ENCODE measurements around the gene PHACTR3.

Gene PHACTR3

DNA sequence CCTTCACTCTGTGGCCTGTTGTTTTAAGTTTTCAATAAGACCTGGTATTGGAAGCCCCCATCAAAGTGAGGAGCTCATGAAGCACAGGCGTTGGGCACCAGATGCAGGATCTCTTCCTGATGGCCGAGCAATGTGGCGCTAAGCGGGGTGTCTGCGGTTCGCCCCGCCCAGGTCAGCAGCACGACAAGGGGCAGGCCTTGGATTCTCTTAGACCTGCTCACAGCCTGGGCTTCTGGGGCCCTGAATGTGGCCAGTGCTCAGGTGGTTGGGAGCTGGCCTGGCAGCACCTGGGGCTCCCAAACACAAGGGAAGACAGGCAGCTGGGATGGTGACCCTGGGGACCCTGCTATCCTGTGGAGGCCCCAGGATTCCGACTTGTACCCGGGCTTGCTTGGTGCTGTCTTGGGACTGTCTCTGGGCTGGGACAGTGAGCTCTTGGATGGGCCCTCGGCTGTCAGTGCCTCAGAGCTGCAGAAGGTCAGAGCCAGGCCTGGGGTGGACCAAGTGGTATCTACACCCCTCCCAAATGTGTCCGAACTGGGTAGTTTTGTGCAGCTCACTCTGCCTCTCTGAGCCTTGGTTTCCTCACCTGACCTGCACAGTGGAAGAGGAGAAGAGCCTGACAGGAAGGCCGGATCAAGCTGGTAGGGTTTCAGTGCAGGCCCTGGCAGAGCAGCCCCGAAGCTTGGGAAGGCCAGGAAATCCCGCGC is 69.1 kb downstream of the PHACTR3 start:
- no peak for DNase-seq

DNA sequence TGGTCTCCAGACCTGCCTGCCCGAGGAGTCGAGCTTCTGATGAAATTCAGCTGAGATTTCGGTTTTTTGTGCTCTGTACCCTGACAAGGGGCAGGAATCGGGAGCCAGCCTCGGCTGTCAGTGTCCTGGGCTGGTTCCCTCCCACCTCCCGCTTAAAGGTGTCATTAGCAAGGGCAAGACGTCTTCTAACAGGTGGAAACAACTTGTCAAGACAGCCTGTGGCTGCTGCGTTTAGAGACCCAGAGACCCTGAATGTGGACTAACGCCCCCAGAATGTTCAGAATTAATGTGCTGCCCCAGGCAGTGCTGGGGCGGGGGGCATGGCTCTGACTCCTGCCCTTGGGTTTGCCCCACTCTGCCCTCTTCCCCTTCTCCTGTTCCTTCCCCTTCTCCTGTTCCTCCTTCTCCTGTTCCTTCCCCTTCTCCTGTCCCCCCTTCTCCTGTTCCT is 69.7 kb downstream of the PHACTR3 start:
- DNase-seq, result no peak

DNA sequence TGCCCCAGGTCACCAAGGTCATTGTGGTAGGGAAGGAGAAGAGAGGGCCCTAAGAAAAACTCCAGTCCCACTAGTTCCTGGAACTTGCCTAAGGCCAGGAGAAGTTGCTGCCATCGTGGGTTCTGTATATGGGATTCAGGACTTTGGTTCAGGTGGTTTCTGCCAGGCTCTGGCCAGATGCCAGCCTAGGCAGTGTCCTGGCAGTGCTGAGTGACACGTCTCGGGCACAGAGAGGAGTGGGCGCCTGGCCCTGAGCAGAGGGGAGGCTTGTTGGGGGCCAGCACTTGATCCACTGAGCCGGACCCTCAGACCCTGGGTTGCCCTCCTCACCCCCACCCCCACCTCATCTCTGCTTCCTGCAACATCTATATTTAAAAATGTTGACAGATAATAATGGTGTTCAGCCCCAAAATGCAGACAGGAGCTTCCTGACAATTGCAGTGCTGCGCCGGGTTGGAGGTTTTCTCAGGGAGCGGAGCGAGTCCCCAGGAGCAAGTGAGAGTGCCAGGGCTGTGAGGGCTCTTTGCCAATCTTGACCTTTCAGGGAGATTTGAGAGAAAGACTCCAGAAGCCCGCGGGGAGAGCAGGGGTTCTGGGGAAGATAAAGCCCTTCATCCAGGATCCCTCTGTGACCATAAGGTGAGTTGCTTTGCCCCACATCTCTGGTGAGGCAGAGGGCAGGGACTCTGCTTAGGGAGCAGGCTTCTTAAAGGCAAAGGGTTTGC is 71.9 kb downstream of the PHACTR3 start:
- no peak for DNase-seq

DNA sequence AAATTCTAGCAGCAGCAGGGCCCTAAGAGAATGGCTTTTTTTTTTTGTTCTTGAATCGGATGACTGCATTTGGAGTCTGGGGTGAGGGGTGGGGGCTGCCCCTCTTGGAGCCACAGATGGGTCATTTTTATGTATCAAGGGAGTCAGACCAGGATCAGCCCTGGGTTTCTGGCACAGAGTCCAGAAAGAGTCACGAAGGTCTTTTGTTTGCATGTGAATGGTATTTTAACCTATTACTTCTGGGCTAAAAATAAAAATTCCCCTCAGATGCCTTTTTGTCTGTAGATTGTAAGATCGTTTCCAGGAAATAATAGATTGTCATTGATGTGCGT is 72.5 kb downstream of the PHACTR3 start:
- no peak for DNase-seq

DNA sequence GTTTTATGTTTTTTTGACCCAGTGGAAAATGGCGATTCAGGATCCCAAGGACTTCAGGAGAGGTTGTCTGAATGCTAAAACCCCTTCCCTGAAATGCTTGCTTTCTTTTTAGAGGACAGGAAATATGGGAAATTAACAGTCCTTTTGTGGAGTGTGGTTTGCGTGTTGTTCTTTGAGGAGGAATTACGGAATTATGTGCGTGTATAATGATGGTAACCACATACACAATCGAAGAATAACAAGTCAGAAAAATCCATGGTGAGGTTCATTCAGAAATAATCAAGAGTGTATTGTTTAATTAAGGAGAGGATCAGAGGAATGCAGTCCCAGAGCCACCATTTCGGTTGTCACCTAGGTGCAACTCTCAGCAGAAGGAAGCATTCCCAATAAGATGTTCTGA is 73.2 kb downstream of the PHACTR3 start:
- no peak for DNase-seq

DNA sequence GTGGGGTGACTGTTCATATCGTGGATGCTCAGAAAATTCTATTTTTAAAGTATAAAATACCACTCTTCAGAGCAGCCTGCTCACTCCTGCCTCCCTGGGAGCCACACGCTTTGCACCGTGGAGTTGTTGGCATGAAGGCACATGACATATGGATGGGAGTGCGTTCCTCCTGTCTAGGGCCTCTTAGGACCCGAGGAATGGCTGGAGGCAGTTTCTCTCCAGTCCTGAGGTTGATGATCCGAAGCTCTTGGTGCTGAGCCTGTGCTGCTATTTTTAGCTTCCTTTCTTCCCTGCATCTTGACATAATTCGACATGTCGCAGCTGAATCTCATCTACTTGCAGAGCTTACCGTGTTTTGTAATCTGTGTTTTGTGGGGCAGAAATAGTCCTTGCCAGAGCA is 73.9 kb downstream of the PHACTR3 start:
- no peak for DNase-seq

DNA sequence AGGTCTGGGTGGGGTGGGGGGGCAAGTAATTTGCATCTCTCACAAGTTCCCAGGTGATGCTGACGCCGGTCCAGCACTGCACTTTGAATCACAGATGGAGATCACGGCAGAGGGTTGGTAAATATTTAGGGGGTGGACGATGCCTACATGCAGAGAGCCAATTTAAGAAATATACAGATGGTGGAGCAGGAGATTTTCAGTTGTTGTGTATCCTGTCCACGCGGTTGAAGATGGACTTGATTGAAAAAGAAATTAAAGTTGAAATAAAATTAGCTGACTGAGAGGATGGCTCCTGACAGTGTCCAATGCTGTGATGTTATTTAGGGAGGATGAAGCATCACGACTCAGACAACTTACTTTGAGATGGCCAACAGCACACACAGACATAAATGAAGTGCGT is 74.6 kb downstream of the PHACTR3 start:
- DNase-seq, result no peak

DNA sequence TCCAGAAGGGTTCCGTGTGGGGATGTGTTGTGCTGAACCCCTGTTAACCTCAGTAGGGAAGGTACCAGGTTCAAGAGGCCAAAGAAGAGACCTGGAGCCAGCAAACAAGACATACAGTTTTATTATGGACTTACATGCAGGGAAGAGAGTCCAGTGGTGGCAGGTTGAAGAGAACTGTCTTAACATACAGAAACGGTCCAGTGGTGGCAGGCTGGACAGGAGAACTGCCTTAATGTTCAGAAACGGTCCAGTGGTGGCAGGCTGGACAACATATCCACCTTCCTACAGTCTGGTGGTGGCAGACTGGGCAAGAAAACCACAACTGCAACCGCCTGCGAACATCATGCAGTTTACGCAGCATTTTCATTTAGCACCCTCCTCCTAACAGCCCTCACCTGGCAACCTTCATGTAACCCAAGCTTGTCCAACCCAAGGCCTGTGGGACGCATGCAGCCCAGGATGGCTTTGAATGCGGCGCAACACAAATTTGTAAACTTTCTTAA is 75.9 kb downstream of the PHACTR3 start:
- no peak for DNase-seq

DNA sequence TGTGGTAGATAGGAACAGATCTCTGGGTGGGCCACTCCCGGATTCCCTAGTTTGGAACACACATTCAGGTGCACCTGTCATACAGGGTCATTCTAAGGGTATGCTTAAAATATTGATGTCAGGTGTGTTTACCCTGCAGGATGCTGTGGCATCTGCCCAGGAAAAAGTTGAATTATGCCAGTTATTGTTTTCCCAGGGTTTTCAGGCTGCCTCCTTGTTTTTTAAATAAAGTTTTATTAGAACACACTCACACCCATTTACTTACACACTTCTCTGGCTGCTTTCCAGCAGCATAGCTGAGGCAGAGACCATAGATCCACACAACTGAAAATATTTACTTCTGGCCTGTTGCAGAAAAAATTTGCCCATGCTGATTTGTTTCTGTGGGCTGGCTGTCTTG is 76.5 kb downstream of the PHACTR3 start:
- DNase-seq, result no peak

DNA sequence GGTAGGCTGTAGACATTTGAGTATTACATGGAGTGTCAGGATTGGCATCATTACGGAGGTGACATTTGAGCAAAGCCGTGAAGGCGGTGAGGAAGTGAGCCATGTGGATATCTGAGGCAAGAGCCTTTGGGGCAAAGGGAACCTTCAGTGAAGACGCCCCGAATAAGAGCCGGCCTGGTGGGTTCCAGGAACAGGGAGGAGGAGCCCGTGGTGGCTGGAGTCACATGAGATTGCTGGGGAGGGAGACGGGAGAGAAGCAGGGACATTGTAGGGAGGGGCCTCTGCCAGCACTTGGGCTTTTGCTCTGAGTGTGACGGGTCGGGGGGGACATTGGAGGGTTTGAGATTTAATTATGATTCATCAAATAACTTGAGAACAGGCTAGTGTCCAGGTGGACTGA is 78.3 kb downstream of the PHACTR3 start:
- DNase-seq, result no peak

DNA sequence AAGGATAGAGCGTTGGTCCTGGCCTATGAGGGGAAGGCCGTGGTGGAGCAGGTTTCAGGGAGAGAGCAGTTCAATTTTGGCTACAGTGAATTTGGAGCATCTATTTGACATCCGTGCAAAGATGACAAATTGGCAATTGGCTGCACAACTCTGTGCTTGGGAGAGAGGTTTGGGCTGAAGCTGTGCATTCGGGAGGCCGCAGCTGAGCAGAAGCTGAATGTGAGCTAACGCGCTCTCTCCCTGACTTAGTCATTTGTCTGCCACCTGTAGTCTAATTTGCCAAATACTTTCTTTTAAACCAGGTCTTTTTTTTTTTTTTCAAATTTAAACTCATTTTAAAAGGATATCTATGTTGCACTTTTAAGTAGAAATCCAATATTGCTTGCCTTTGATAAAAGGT is 78.8 kb downstream of the PHACTR3 start:
- no peak for DNase-seq

DNA sequence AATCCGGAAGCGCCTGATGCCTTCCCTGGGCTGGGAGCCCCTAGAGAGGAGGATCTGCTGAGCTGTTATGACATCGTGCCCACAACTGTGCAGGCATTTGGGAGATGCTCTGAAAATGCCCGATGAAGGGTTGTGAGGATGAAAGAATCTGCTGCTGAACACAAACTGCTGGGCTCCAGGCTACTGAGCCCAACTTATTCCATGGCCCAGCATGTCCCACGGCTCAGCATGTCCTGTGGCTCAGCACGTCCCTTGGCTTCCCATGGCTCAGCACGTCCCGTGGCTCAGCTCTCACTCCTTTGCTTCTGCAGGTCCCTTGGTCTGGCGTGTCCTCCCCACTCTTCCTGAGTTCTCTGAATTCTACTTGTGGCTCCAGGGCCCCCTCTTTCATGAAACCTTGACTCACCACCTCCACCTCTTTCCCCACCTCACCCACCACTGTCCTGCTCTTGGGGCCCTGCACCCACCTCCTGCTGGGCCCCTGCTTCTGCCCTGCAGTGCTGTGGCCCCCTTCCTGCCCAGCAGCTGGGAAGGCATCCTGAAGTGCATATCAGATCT is 80.4 kb downstream of the PHACTR3 start:
- no peak for DNase-seq

DNA sequence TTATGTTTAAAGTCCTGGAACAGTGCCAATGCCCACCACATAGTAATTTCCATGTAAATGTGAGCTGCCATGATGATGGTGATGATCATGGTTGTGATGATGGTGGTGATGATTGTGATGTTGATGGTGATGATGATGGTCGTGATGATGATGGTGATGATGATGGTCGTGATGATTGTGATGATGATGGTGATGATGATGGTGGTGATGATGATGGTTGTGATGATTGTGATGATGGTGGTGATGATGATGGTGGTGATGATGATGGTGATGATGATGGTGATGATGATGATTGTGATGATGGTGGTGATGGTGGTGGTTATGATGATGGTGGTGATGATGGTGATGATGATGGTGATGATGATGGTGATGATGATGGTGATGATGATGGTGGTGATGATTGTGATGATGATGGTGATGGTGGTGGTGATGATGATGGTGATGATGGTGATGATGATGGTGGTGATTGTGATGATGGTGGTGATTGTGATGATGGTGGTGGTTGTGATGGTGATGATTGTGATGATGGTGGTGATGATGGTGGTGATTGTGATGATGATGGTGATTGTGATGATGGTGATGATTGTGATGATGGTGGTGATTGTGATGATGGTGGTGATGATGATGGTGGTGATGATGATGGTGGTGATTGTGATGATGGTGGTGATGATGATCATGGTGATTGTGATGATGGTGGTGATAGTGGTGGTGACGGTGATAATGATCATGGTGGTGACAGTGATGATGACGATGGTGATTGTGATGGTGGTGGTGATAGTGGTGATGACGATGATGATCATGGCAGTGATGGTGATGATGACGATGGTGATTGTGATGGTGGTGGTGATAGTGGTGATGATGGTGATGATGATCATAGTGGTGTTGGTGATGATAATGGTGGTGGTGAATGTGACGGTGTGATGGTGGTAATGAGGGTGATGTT is 82.3 kb downstream of the PHACTR3 start:
- DNase-seq, result no peak

DNA sequence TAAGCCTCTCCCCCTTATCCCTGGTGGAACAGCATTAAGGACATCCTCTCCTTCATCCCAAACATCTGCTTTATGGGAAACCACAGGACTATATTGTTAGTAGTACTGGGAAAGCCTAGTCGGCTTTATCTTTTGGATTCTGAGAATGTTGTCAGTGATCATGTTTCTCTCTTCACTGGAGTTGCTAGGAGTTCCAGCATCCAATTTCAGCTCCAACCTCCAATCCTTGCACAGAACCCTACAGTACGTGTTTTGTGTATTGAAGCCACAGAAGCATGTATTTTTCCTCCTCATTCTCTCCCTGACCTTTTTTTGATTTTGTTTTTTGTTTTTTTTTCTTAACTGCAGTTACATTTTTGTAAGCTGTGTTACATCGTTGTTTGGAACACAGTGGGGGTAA is 84.0 kb downstream of the PHACTR3 start:
- DNase-seq, result no peak

DNA sequence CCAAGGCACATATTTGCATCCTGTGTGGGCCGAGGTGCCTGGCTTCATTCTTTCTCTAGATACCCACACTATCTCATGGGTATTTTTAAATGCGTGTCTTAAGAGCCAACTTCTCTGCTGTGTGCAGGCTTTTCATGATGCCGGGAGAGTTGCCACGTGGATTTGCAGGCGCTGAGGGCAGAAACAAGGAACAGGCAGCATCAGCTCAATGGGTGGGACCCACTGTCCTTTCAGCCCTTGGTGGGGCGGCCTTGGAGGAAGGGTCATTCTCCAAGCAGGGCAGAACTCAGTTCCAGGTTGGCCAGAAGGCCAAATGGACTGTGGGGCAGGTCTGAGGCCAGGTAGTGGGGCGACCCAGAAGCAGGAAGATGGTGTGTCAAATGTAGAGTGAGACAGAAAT is 84.7 kb downstream of the PHACTR3 start:
- DNase-seq, result no peak

DNA sequence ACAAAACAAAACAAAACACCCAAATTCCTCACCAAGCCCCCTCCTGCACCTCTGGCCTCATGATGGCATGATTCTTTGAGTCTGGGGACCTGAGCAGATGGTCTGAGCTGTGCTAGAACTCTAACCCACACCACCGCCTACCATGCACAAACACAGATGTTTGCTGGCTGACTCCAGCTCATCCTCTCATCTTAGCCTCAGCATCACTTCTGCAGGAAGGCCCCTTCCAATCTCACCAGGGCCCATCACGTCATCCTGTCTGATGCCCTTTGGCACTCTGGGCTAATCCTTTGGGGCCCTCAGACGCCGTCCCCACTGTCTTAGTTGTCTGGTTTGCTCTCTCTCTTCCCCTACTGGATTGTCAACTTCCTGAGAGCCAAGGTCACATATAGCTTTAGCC is 85.8 kb downstream of the PHACTR3 start:
- no peak for DNase-seq

DNA sequence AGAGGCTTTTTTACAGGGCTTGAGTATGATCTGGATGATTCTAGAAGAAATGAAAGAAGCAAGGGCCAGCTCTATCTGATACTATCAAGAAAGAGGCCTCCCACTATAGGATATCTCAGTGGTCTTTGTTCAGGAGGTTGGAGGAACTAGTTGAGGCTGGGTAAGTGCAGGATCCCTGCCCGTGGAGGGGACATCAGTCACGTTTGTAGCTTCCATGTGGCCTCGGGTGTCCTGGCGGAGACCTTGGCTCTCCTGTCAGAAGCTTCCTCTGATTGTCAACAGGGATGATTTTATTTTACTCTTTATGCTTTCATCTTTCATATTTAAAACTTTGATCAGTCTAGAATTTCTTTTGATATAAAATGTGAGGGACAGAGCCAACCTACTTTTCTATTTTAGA is 86.6 kb downstream of the PHACTR3 start:
- no peak for DNase-seq

DNA sequence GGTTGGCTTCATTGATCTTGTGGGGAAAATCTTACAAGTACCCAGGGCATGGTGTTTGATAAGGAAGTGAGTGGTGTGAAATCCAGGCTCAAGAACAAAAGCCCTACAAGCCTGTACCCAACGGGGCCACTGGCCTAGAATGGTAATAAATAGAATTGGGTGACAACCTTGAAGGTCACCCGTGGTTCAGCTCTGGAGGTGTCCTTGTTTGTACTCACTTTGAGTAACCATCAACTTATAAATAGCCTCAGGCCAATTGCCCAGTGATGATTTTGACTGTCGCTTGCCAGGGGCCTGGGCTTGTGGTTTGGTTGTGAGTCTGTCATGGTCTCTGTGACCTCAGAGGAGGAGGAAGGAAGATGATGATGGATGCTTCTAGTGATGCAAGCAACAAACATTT is 87.8 kb downstream of the PHACTR3 start:
- DNase-seq, result no peak

DNA sequence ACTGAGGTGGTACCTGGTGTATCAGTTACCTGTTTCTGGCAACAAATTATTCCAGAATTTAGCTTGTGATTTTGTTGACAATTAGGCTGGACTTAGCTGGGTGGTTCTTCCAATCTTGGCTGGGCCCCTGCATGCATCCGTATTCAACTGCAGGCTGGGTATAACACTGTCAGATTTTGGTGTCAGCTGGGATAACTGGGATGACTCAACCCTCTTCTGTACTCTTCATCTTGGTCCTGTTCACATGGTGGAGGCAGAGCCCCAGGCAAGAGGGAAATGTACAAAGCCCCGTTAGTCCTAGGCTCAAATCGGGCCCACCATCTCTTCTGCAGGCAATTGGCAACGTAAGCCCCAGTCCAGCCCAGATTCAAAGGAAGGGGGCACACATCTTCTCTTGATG is 89.2 kb downstream of the PHACTR3 start:
- DNase-seq, result no peak

DNA sequence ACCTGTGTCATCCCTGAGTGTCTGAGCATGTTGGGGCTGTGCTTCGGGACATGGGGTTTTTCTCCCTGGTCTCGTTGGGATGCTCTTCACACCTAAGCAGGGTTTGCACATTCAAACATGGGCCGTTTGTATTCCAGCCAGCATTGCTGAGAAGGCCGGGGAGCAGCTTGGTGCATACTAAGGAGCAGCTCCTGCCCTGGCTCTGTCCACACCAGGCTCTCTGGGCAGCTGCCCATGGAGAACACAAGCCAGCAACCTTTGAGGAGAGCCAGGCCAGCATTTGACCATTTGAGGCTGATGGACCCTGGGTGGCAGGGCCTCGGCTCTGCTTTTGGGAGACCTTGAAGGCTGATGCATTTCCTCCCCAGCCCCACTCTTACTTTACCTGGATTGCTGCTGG is 92.1 kb downstream of the PHACTR3 start:
- DNase-seq, result no peak

DNA sequence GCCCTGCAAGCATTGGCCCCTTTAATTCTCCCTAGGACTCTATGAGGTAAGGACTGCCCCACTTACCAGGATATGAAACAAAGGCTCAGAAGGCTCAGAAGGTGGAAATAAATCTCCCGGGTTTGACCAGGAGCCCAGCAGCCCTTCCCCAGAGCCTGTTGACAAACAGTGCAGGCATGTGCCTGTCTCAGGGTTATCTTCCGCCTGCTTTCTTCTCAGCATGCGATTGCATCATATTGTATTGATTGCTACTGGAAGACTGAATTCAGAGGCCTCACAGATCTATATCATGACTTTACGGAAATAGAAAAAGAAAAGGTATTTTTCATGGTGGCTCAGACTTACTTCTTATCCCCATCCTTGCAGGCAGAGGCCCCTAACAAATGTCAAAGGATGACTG is 92.7 kb downstream of the PHACTR3 start:
- no peak for DNase-seq

DNA sequence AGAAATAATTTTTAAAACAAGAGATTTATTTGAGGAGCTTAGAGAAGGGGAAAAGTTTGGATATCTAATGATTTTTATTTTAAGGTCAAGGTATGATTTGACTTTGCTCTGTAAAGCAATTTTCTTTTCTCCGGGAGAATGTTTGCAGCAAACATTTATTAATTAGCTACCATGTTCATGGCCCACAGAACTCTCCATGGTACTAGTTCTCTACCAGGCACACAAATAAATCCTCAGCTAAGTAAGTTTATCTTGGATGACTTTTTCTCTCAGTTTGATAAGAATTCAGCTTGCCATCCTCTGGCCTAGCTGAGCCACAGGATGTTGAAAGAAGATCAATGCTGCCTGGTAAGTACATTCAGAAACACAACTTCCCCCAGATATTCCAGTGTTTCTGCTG is 94.3 kb downstream of the PHACTR3 start:
- no peak for DNase-seq

DNA sequence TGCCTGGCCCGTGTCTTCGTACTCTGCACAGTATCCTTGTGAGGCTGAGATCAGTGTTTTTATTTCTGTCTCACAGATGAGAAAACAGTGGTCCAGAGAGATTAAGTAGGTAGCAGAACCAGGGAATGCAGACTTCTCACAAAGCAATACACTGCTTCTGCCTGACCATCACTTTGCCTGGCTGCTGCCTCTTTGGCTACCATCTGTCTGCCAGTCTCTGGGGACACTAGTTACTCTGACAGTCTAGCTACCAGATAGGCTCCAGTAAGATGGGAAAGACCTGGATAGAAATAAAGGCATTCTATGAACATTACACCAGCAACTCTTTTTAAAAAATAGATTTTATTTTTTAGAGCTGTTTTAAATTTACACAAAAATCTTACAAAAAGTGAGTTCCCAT is 96.9 kb downstream of the PHACTR3 start:
- no peak for DNase-seq

All from activated CD4-positive, alpha-beta T cell treated with anti-CD3 and anti-CD28 coated beads for 4 hours (primary cell).